Keratinocyte (primary cell): ENCODE measurements around the gene CCDC171.

Experiments
- CTCF ChIP-seq, 3 experiments: IDR thresholded peaks in 1 of 3; conservative IDR thresholded peaks in 1 of 3; optimal IDR thresholded peaks in 1 of 3; 2 replicates in 2 of 3; 3 replicates in 1 of 3; pipeline versions ENCODE3 to v1.5.1; 2011; ENCODE audit warnings: low read length in 3 of 3, mild to moderate bottlenecking in 3 of 3, moderate library complexity in 2 of 3, control low read depth in 1 of 3, inconsistent platforms in 1 of 3; ENCODE audit not compliant: insufficient read depth in 2 of 3; ENCODE audit errors: extremely low read depth in 1 of 3
- EZH2 ChIP-seq: IDR thresholded peaks from one replicate; pipeline ENCODE4 v1.6.1; 2012; ENCODE audit warnings: inconsistent platforms, mild to moderate bottlenecking, low read length, moderate library complexity

DNA sequence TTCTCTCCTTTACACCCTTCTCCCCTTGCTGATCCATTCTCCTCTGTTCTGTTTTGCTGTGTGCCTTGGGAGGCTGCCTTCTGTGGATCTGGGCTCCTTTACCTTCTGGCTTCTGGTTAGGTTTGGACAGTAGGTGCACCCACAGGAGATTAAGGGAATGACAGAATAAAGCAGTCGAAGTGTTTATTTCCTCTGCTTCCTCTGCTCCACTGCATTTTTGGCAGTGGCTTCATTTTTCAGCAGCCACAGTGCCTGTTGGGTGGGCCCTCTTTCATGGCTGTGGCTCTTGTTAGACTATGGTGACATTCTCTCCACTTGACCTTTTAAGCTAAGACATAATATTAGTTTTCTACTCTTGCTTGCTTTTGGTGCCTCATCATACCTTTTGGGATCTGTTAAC is 144.1 kb downstream of the CCDC171 start:
- TF ChIP-seq CTCF (optimal IDR thresholded peaks at IDR 0.05 in 1 of 3, IDR thresholded peaks at IDR 0.05 in 1 of 3, conservative IDR thresholded peaks at IDR 0.05 in 1 of 3; ENCODE audit: extremely low read depth in 1 of 3, insufficient read depth in 2 of 3, low read length in 3 of 3): peak in 1 of 3 experiments; percentile 5
- TF ChIP-seq EZH2: no peak
